Muscle layer of duodenum (tissue), 2 donors: ENCODE data around the gene HRNR.
"Not testable (repeated sequence)": the region's sequence is repeated elsewhere in the genome, so short reads cannot be mapped to it uniquely, and the experiment has no call there.

Experiments used
- H3K27ac ChIP-seq: one replicate; pipeline ENCODE4 v1.7.0; 2013; ENCODE audit warnings: mild to moderate bottlenecking, low read length
- H3K27me3 ChIP-seq: one replicate; pipeline ENCODE4 v1.7.0; 2013; ENCODE audit warnings: low read depth, mild to moderate bottlenecking, control low read depth, low read length
- H3K36me3 ChIP-seq, 2 donors: one replicate each; pipeline ENCODE4 v1.7.0; 2013; ENCODE audit warnings: low read length in 2 of 2, control low read depth in 1 of 2, mild to moderate bottlenecking in 1 of 2; ENCODE audit not compliant: insufficient read depth in 2 of 2, control insufficient read depth in 1 of 2
- H3K4me1 ChIP-seq, 2 donors: one replicate each; pipeline ENCODE4 v1.7.0; 2013; ENCODE audit warnings: low read length in 2 of 2, mild to moderate bottlenecking in 2 of 2, control low read depth in 1 of 2, moderate library complexity in 1 of 2; ENCODE audit not compliant: insufficient read depth in 2 of 2, control insufficient read depth in 1 of 2
- H3K4me3 ChIP-seq, 2 donors: one replicate each; pipeline ENCODE4 v1.7.0; 2013; ENCODE audit warnings: low read length in 2 of 2, low read depth in 1 of 2, mild to moderate bottlenecking in 1 of 2
- H3K9me3 ChIP-seq, 2 donors: one replicate each; pipeline ENCODE4 v1.7.0; 2013; ENCODE audit warnings: low read length in 2 of 2, control low read depth in 1 of 2, mild to moderate bottlenecking in 1 of 2; ENCODE audit not compliant: control insufficient read depth in 1 of 2
- donor health status: healthy.

HRNR gene

GRCh38 chr1:152219438-152219837 lies 4.6 kb downstream of the HRNR start:
- not testable (repeated sequence) for H3K4me3 ChIP-seq, H3K4me1 ChIP-seq, H3K36me3 ChIP-seq, H3K27ac ChIP-seq, H3K9me3 ChIP-seq, H3K27me3 ChIP-seq

GRCh38 chr1:152218762-152219436 lies 5.1 kb downstream of the HRNR start:
- Histone ChIP-seq H3K4me1 (no peaks in the 10 kb centered on the region), H3K4me3 (no peak overlapping the region), H3K27ac (no peak overlapping the region), H3K36me3 (peaks cover 0 to under 1% of the 10 kb centered on the region in 2 donors), H3K9me3 (peaks cover 0 to 5% of the 10 kb centered on the region in 2 donors), H3K27me3 (no peaks in the 10 kb centered on the region)

- H3K9me3 ChIP-seq, H3K4me1 ChIP-seq: not testable (repeated sequence)
Measured at GRCh38 chr1:152215604-152216003, 8.4 kb downstream of the HRNR start.

GRCh38 chr1:152214911-152215310 lies 9.1 kb downstream of the HRNR start:
- not testable (repeated sequence) for H3K27ac ChIP-seq, H3K4me1 ChIP-seq, H3K9me3 ChIP-seq, H3K27me3 ChIP-seq, H3K36me3 ChIP-seq, H3K4me3 ChIP-seq

More at GRCh38 chr1:152215604-152216003, 8.4 kb downstream of the HRNR start:
- not testable (repeated sequence) for H3K36me3 ChIP-seq, H3K27ac ChIP-seq, H3K4me3 ChIP-seq, H3K27me3 ChIP-seq

GRCh38 chr1:152198982-152199381 lies 25.0 kb downstream of the HRNR start:
- Histone ChIP-seq H3K27ac (no peak overlapping the region), H3K27me3 (no peaks in the 10 kb centered on the region), H3K9me3 (peaks cover 0 to 2% of the 10 kb centered on the region in 2 donors), H3K4me3 (no peak overlapping the region), H3K36me3 (no peaks in the 10 kb centered on the region), H3K4me1 (no peaks in the 10 kb centered on the region)

GRCh38 chr1:152197361-152197941 lies 26.5 kb downstream of the HRNR start:
- no peaks in the 10 kb centered on the region for H3K36me3 ChIP-seq
- no peak overlapping the region for H3K4me3 ChIP-seq
- H3K4me1 ChIP-seq = no peaks in the 10 kb centered on the region
- no peak overlapping the region for H3K27ac ChIP-seq
- no peaks in the 10 kb centered on the region for H3K27me3 ChIP-seq
- peaks cover 0 to 2% of the 10 kb centered on the region in 2 donors for H3K9me3 ChIP-seq

- Histone ChIP-seq H3K4me1 (no peaks in the 10 kb centered on the region), H3K27ac (no peak overlapping the region)
Measured at GRCh38 chr1:152191711-152192110, 32.3 kb downstream of the HRNR start.

GRCh38 chr1:152191260-152191659 lies 32.7 kb downstream of the HRNR start:
- no peak overlapping the region for H3K27ac ChIP-seq
- H3K36me3 ChIP-seq = no peaks in the 10 kb centered on the region
- H3K4me3 ChIP-seq = no peak overlapping the region
- H3K27me3 ChIP-seq = no peaks in the 10 kb centered on the region
- H3K9me3 ChIP-seq = peaks cover 0 to 2% of the 10 kb centered on the region in 2 donors
- no peaks in the 10 kb centered on the region for H3K4me1 ChIP-seq

More at GRCh38 chr1:152191711-152192110, 32.3 kb downstream of the HRNR start:
- Histone ChIP-seq H3K36me3 (no peaks in the 10 kb centered on the region), H3K27me3 (no peaks in the 10 kb centered on the region), H3K9me3 (peaks cover 0 to 2% of the 10 kb centered on the region in 2 donors), H3K4me3 (no peak overlapping the region)

- H3K27ac ChIP-seq = no peak overlapping the region
- no peaks in the 10 kb centered on the region for H3K36me3 ChIP-seq
- peaks cover 0 to 2% of the 10 kb centered on the region in 2 donors for H3K9me3 ChIP-seq
- H3K4me3 ChIP-seq = no peak overlapping the region
- no peaks in the 10 kb centered on the region for H3K27me3 ChIP-seq
- no peaks in the 10 kb centered on the region for H3K4me1 ChIP-seq
Measured at GRCh38 chr1:152190589-152190988, 33.4 kb downstream of the HRNR start.

- Histone ChIP-seq H3K4me3 (peak overlapping the region; percentile 44 to 69), H3K36me3 (no peaks in the 10 kb centered on the region), H3K27ac (no peak overlapping the region), H3K4me1 (no peaks in the 10 kb centered on the region), H3K9me3 (peaks cover 0 to 2% of the 10 kb centered on the region in 2 donors), H3K27me3 (no peaks in the 10 kb centered on the region)
Measured at GRCh38 chr1:152189657-152190442, 34.1 kb downstream of the HRNR start.

- no peaks in the 10 kb centered on the region for H3K9me3 ChIP-seq
- no peak overlapping the region for H3K27ac ChIP-seq
- no peaks in the 10 kb centered on the region for H3K27me3 ChIP-seq
- no peaks in the 10 kb centered on the region for H3K36me3 ChIP-seq
- peak overlapping the region; percentile 44 to 69 for H3K4me3 ChIP-seq
- H3K4me1 ChIP-seq = no peaks in the 10 kb centered on the region
Measured at GRCh38 chr1:152188673-152189591, 35.1 kb downstream of the HRNR start.
